Spinal cord (tissue), 10 donors: Measurements from ENCODE around the gene NOL4L. TPM values are rescaled to one million over a fixed set of nuclear protein-coding genes. Genes with fewer than 3 reads are reported as not detected.

Experiments used
- DNase-seq, 6 donors: peaks; one replicate each; pipeline versions ENCODE4 v3.0.0 to v3.0.0-alpha.2; 2013 to 2015; ENCODE audit warnings: low spot score in 6 of 6, low read depth in 4 of 6
- H3K27ac ChIP-seq: one replicate; pipeline ENCODE4 v1.5.1; 2013; ENCODE audit warnings: low read depth, low read length, control low read depth
- H3K27me3 ChIP-seq: one replicate; pipeline ENCODE4 v1.6.1; 2013; ENCODE audit warnings: low read length; ENCODE audit not compliant: control insufficient read depth, insufficient read depth
- H3K36me3 ChIP-seq: one replicate; pipeline ENCODE4 v1.6.1; 2013; ENCODE audit warnings: low read length; ENCODE audit not compliant: control insufficient read depth, insufficient read depth
- H3K4me1 ChIP-seq: one replicate; pipeline ENCODE4 v1.6.1; 2013; ENCODE audit warnings: low read length; ENCODE audit not compliant: control insufficient read depth, insufficient read depth
- H3K4me3 ChIP-seq: one replicate; pipeline ENCODE4 v1.5.1; 2013; ENCODE audit warnings: low read depth, low read length, control low read depth
- H3K9me3 ChIP-seq: one replicate; pipeline ENCODE4 v1.6.1; 2013; ENCODE audit warnings: low read length; ENCODE audit not compliant: control insufficient read depth, insufficient read depth
- WGBS: methylation state at CpG from one replicate; pipeline ENCODE4 v1.1.5; 2013; ENCODE audit warnings: missing lambda C conversion rate; ENCODE audit not compliant: insufficient coverage; 5-methylcytosine and 5-hydroxymethylcytosine counted together
- polyA plus RNA-seq, 2 donors: library from polyadenylated mRNA; unstranded; fragments of 120-200 nt; gene quantifications; one replicate each; pipeline ENCODE4 v1.2.1, GENCODE V29; 2013; ENCODE audit not compliant: insufficient read length in 2 of 2
- total RNA-seq, 2 donors: library from RNA; depleted of rRNA in 1 of 2; stranded (reverse); fragments of 120-200 nt in 1 of 2; fragments of >200 nt in 1 of 2; gene quantifications; one replicate each; pipeline versions ENCODE4 v1.2.3 to v1.2.4, GENCODE V29; 2013 to 2014
- donor health status: healthy.

Gene NOL4L
- total and polyA plus RNA-seq, 4 donors = 13.3 to 67.6 (median 44.5) TPM

GRCh38 chr20:32507998-32508774 lies 76.9 kb downstream of the NOL4L start:
- no peaks in the 10 kb centered on the region for H3K27me3 ChIP-seq
- DNase-seq = no peak
- no peak overlapping the region for H3K4me3 ChIP-seq
- H3K36me3 ChIP-seq = peaks cover 21% of the 10 kb centered on the region
- H3K27ac ChIP-seq = no peak overlapping the region
- peaks cover 32% of the 10 kb centered on the region for H3K4me1 ChIP-seq
- H3K9me3 ChIP-seq = no peaks in the 10 kb centered on the region
- 85% methylated on average over 6 of the region's 11 CpGs for whole genome bisulfite sequencing

DNA sequence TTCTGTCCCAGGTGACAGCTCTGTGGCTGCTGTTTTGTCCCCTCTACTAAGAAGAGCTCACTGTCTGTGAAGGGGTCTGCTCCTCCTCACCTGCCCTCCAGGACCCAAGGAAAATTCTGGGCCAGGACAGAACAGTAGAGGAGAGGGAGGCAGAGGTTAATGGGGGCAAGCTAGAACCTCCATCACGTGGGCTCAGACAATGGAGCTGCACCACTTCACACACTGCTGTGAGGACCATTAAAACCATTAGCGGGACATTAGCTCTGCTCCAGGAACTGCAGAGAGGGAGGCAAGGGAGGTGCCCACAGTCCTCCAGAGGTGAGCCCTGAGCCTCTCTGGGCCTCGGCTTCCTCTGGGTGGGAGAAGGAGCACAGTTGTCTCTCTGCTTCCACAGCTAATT lies 78.4 kb downstream of the NOL4L start:
- Histone ChIP-seq H3K27me3 (no peaks in the 10 kb centered on the region), H3K4me1 (peaks cover 31% of the 10 kb centered on the region), H3K9me3 (no peaks in the 10 kb centered on the region), H3K4me3 (no peak overlapping the region), H3K36me3 (peaks cover 19% of the 10 kb centered on the region), H3K27ac (no peak overlapping the region)
- WGBS = 39% methylated on average over 3 of the region's 3 CpGs
- no peak for DNase-seq

GRCh38 chr20:32505723-32506473 lies 79.2 kb downstream of the NOL4L start:
- H3K4me3 ChIP-seq = no peak overlapping the region
- peaks cover 23% of the 10 kb centered on the region for H3K4me1 ChIP-seq
- no peaks in the 10 kb centered on the region for H3K27me3 ChIP-seq
- H3K36me3 ChIP-seq = peaks cover 14% of the 10 kb centered on the region
- no peak overlapping the region for H3K27ac ChIP-seq
- H3K9me3 ChIP-seq = no peaks in the 10 kb centered on the region
- 100% methylated on average over 3 of the region's 8 CpGs for WGBS
- no peak for DNase-seq

DNA sequence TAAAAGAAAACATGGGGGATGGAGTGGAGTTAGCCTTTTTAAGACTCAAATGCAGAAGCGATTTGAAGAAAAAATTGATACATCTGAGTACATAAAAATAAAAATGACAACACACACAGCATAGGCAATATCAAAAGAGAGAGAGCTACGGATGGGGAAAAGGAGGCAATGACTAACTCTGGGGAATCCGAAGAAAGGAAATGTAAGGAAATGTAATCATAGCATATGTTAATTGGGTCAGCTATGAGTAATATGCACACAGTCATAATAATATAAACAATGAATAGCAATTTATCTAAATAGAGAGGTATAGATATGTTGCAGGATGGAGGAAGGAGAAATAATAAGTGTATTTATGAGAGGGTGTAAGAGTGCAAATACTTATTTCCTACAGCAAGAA lies 83.4 kb downstream of the NOL4L start:
- H3K9me3 ChIP-seq = no peaks in the 10 kb centered on the region
- no peaks in the 10 kb centered on the region for H3K27me3 ChIP-seq
- WGBS = no CpG with 5 or more reads among the region's 3 CpGs
- H3K27ac ChIP-seq = no peak overlapping the region
- H3K4me1 ChIP-seq = peaks cover 10% of the 10 kb centered on the region
- no peak overlapping the region for H3K4me3 ChIP-seq
- DNase-seq = no peak
- peaks cover 3% of the 10 kb centered on the region for H3K36me3 ChIP-seq

DNA sequence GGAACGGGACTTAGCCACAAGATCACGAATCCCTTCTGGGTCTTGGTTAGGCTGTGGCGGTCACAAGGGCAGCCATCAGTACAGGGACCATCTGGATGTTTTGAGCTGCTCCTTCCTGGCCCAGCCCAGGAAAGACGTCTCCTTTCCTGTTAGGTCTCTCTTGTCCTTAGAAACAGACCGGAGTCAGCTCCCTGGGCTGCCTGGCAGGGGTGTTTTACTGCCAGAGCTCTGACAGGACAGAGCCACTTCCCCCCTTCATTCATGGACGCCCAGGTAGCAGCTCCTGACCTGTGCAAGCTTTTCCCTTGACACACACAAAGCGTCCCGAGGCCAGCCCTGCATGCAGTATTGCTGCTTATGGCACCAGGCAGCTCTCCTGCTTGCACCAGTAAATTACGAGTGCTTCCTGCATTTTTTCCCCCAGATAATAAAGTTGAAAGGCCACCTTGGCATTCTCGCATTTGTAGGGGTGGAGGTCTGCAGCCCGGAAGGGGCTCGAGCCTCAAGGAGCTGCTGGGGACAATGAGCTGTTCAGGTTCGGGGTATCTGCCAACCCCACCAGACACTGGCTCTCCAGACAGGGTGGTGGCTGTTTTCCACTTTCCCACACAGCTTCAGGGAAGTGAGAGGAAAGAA lies 87.4 kb downstream of the NOL4L start:
- H3K36me3 ChIP-seq = peaks cover 13% of the 10 kb centered on the region
- no peak for DNase-seq
- H3K27ac ChIP-seq = no peak overlapping the region
- 44% methylated on average over 8 of the region's 13 CpGs for WGBS
- H3K4me3 ChIP-seq = no peak overlapping the region
- H3K4me1 ChIP-seq = peaks cover 10% of the 10 kb centered on the region
- no peaks in the 10 kb centered on the region for H3K27me3 ChIP-seq
- no peaks in the 10 kb centered on the region for H3K9me3 ChIP-seq

GRCh38 chr20:32496811-32497533 lies 88.2 kb downstream of the NOL4L start:
- peaks cover 14% of the 10 kb centered on the region for H3K36me3 ChIP-seq
- no peak overlapping the region for H3K4me3 ChIP-seq
- no peaks in the 10 kb centered on the region for H3K9me3 ChIP-seq
- H3K27me3 ChIP-seq = no peaks in the 10 kb centered on the region
- WGBS = 47% methylated on average over 5 of the region's 11 CpGs
- no peak overlapping the region for H3K27ac ChIP-seq
- DNase-seq = no peak
- peaks cover 10% of the 10 kb centered on the region for H3K4me1 ChIP-seq

GRCh38 chr20:32495949-32496348 lies 89.2 kb downstream of the NOL4L start:
- no peaks in the 10 kb centered on the region for H3K27me3 ChIP-seq
- H3K4me1 ChIP-seq = peaks cover 10% of the 10 kb centered on the region
- no peak overlapping the region for H3K4me3 ChIP-seq
- DNase-seq = no peak
- 94% methylated on average over 5 of the region's 5 CpGs for WGBS
- H3K27ac ChIP-seq = no peak overlapping the region
- no peaks in the 10 kb centered on the region for H3K9me3 ChIP-seq
- peaks cover 14% of the 10 kb centered on the region for H3K36me3 ChIP-seq

GRCh38 chr20:32495217-32495565 lies 89.9 kb downstream of the NOL4L start:
- Histone ChIP-seq H3K27me3 (no peaks in the 10 kb centered on the region), H3K9me3 (no peaks in the 10 kb centered on the region), H3K4me1 (peaks cover 10% of the 10 kb centered on the region), H3K36me3 (peaks cover 14% of the 10 kb centered on the region), H3K4me3 (no peak overlapping the region), H3K27ac (no peak overlapping the region)
- 100% methylated on average over 1 of the region's 8 CpGs for WGBS
- DNase-seq = no peak

DNA sequence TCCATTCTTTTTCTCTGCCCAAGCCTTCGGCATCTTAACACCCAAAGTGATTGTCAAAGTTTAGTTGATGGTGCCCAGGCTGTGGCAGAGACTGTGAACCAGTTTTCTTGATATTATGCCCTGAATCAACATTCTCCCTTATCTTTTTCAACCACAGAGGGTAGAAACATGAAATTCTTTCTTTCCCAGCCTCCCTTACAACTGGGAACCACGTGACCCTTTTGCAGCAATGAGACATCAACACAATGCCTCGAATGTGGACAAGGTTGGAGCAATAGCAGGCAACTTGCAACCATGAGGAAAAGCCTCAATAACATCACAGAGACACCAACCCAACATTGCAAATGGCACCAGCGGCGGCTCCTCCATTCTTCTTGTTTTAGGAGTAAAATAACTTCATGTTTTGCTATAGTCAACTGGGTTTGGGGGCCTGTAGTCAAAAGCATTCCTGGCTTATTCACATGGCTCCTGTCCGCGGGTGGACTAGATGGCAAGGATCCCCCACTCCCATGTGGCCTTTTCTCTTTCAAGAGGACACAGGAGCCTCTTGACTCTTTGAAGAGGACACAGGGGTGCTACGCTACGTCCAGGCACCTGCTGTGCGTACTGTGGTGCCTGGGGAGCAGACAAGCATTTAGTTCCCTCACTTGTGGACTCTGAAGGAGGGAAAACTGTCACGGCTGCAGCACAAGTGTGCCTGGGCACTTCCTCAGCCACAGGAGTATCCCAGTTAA lies 90.5 kb downstream of the NOL4L start:
- Histone ChIP-seq H3K9me3 (no peaks in the 10 kb centered on the region), H3K27ac (no peak overlapping the region), H3K4me3 (no peak overlapping the region), H3K27me3 (no peaks in the 10 kb centered on the region), H3K36me3 (peaks cover 14% of the 10 kb centered on the region), H3K4me1 (peaks cover 10% of the 10 kb centered on the region)
- WGBS = 64% methylated on average over 5 of the region's 11 CpGs
- no peak for DNase-seq
